HepG2 (cell line): Measurements from ENCODE around the gene MYOM1. TPM values are rescaled to one million over a fixed set of nuclear protein-coding genes. Genes with fewer than 3 reads are reported as not detected.

Experiments
- DMAP1 ChIP-seq: IDR thresholded peaks from 2 replicates; pipeline ENCODE4 v1.6.1; 2016
- DNMT1 ChIP-seq: sonication (generic); formaldehyde crosslinking; IDR thresholded peaks from 2 replicates; pipeline ENCODE4 v1.5.1; 2020; ENCODE audit warnings: mild to moderate bottlenecking, missing genetic modification reagents
- GPN1 ChIP-seq: sonication (generic); formaldehyde crosslinking; IDR thresholded peaks from 2 replicates; pipeline ENCODE4 v1.5.1; 2020; ENCODE audit warnings: missing genetic modification reagents, borderline replicate concordance
- KLF15 ChIP-seq: sonication (generic); formaldehyde crosslinking; IDR thresholded peaks from 2 replicates; pipeline ENCODE4 v1.8.1; 2023; ENCODE audit warnings: borderline replicate concordance, mild to moderate bottlenecking, inconsistent platforms, missing genetic modification reagents, mixed read lengths
- MNT ChIP-seq: fragments of 450-650 bp; IDR thresholded peaks from 2 replicates; pipeline ENCODE4 v1.6.1; 2016
- RERE ChIP-seq: IDR thresholded peaks from 2 replicates; pipeline ENCODE4 v1.6.1; 2016; ENCODE audit warnings: low read depth, missing genetic modification reagents, missing compliant biosample characterization
- SETDB1 ChIP-seq: sonication (generic); formaldehyde crosslinking; IDR thresholded peaks from 2 replicates; pipeline ENCODE4 v1.5.1; 2020; ENCODE audit warnings: missing genetic modification reagents, mild to moderate bottlenecking, borderline replicate concordance
- TERF1 ChIP-seq: sonication (generic); formaldehyde crosslinking; IDR thresholded peaks from 2 replicates; pipeline ENCODE4 v1.8.0; 2022; ENCODE audit warnings: mild to moderate bottlenecking, missing genetic modification reagents, moderate library complexity
- YEATS2 ChIP-seq: sonication (generic); formaldehyde crosslinking; IDR thresholded peaks from 2 replicates; pipeline ENCODE4 v1.4.0; 2020; ENCODE audit warnings: missing genetic modification reagents, borderline replicate concordance
- ZFP36L1 ChIP-seq: sonication (generic); formaldehyde crosslinking; IDR thresholded peaks from 2 replicates; pipeline ENCODE4 v1.8.0; 2022; ENCODE audit warnings: mild to moderate bottlenecking, missing genetic modification reagents, moderate library complexity
- ZFP41 ChIP-seq: sonication (generic); formaldehyde crosslinking; IDR thresholded peaks from 2 replicates; pipeline ENCODE4 v1.4.0; 2020; ENCODE audit warnings: mild to moderate bottlenecking, missing genetic modification reagents, borderline replicate concordance
- ZNF367 ChIP-seq: sonication (generic); formaldehyde crosslinking; IDR thresholded peaks from 2 replicates; pipeline ENCODE4 v1.4.0; 2020; ENCODE audit warnings: missing genetic modification reagents, borderline replicate concordance
- ZNF501 ChIP-seq: sonication (generic); formaldehyde crosslinking; IDR thresholded peaks from 2 replicates; pipeline ENCODE4 v1.5.1; 2020; ENCODE audit warnings: mild to moderate bottlenecking, moderate library complexity, missing genetic modification reagents
- ZNF605 ChIP-seq: sonication (generic); formaldehyde crosslinking; IDR thresholded peaks from 2 replicates; pipeline ENCODE4 v1.8.0; 2022; ENCODE audit warnings: mild to moderate bottlenecking, missing genetic modification reagents
- ZNF629 ChIP-seq: sonication (generic); formaldehyde crosslinking; conservative IDR thresholded peaks from 2 replicates; pipeline ENCODE4 v1.5.0; 2020; ENCODE audit warnings: missing genetic modification reagents
- ZNF709 ChIP-seq: sonication (generic); formaldehyde crosslinking; IDR thresholded peaks from 2 replicates; pipeline ENCODE4 v1.5.0; 2020; ENCODE audit warnings: mild to moderate bottlenecking, missing genetic modification reagents
- ZNF784 ChIP-seq: sonication (generic); formaldehyde crosslinking; IDR thresholded peaks from 2 replicates; pipeline ENCODE4 v1.5.1; 2020; ENCODE audit warnings: missing genetic modification reagents, mild to moderate bottlenecking, borderline replicate concordance
- polyA plus RNA-seq, 8 experiments: library from polyadenylated mRNA; depleted of rRNA in 3 of 8; stranded (reverse) in 7 of 8; unstranded in 1 of 8; fragments of >200 nt; fragmentation: Illumina TruSeq in 4 of 8; extraction: Trizol in 4 of 8; gene quantifications; 2 replicates each; pipeline versions ENCODE4 v1.2.1 to v1.2.3, GENCODE V29; 2011 to 2016; ENCODE audit warnings: low read depth in 4 of 8, missing spikeins in 1 of 8, mixed read lengths in 1 of 8; ENCODE audit not compliant: insufficient read depth in 1 of 8
- total RNA-seq, 5 experiments: library from RNA; depleted of rRNA; stranded (reverse); fragments of >200 nt; fragmentation: Illumina TruSeq; extraction: Trizol; gene quantifications; 2 replicates each; pipeline ENCODE4 v1.2.3, GENCODE V29; 2016; ENCODE audit warnings: low read depth in 1 of 5

The MYOM1 gene
- total and polyA plus RNA-seq, 2 of the 13 experiments (the other 11 are each of a cell fraction or from before 2014, with no cell fraction given), result 0.46 to 0.98 TPM

GRCh38 chr18:3233433-3234168, 13.8 kb upstream of the MYOM1 start (continued):
- TF ChIP-seq TERF1 (CRISPR knock-in tag), result no peak
- TF ChIP-seq KLF15 (CRISPR knock-in tag), result no peak
- peak; percentile 13; the same call in 1 of the 2 replicates for TF ChIP-seq DMAP1 (CRISPR knock-in tag)
- TF ChIP-seq RERE (CRISPR knock-in tag), result peak; percentile 98
- no peak for TF ChIP-seq DNMT1
- no peak for TF ChIP-seq GPN1 (CRISPR knock-in tag)
- TF ChIP-seq ZNF501 (CRISPR knock-in tag), result no peak
- TF ChIP-seq SETDB1, result no peak
- TF ChIP-seq YEATS2 (CRISPR knock-in tag), result no peak
- TF ChIP-seq ZNF709 (CRISPR knock-in tag), result no peak
- TF ChIP-seq MNT, result no peak
- TF ChIP-seq ZNF629 (CRISPR knock-in tag), result peak; percentile 82; the same call in 1 of the 2 replicates
- TF ChIP-seq ZNF367 (CRISPR knock-in tag), result no peak
- TF ChIP-seq ZNF784 (CRISPR knock-in tag), result peak; percentile 85; the same call in 1 of the 2 replicates
- TF ChIP-seq ZNF605 (CRISPR knock-in tag), result no peak
- TF ChIP-seq ZFP41 (CRISPR knock-in tag), result no peak
- TF ChIP-seq ZFP36L1 (CRISPR knock-in tag), result peak; percentile 88
